GM23338 (cell line): ENCODE data around the gene DLG5. TPM values are rescaled to one million over a fixed set of nuclear protein-coding genes. Genes with fewer than 3 reads are reported as not detected.
A peak's percentile ranks its signal among the peaks of the same experiment; 100 is the strongest.

Experiments used
- ATAC-seq: fragments of 200-7000 bp; cut with Tn5 transposase; 3 replicates; pipeline ENCODE4 v1.9.1; 2020
- DNase-seq: peaks from one replicate; pipeline ENCODE4 v3.0.0-alpha.2; 2015; ENCODE audit warnings: low spot score
- H2AFZ ChIP-seq: fragments of 200-600 bp; sonication (generic); 2 replicates; pipeline ENCODE4 v1.8.0; 2016; ENCODE audit warnings: antibody characterized with exemption, mild to moderate bottlenecking, moderate library complexity
- H3F3A ChIP-seq: fragments of 200-600 bp; sonication (generic); replicated peaks from 2 replicates; pipeline ENCODE4 v1.8.0; 2017; ENCODE audit warnings: antibody characterized with exemption, mixed run types, low read depth
- H3K27ac ChIP-seq: fragments of 200-600 bp; sonication (generic); 2 replicates; pipeline ENCODE4 v1.6.1; 2016; ENCODE audit warnings: low read depth
- H3K27me3 ChIP-seq: fragments of 200-600 bp; sonication (generic); 2 replicates; pipeline ENCODE4 v1.8.0; 2016; ENCODE audit warnings: mild to moderate bottlenecking, mixed run types, moderate library complexity; ENCODE audit not compliant: insufficient read depth
- H3K36me3 ChIP-seq: fragments of 200-600 bp; sonication (generic); 2 replicates; pipeline ENCODE4 v1.8.0; 2016; ENCODE audit warnings: mild to moderate bottlenecking; ENCODE audit not compliant: insufficient read depth
- H3K4me1 ChIP-seq: fragments of 200-600 bp; sonication (generic); 2 replicates; pipeline ENCODE4 v1.8.0; 2016; ENCODE audit warnings: mild to moderate bottlenecking, moderate library complexity; ENCODE audit not compliant: insufficient read depth
- H3K4me2 ChIP-seq: fragments of 200-600 bp; sonication (generic); 2 replicates; pipeline ENCODE4 v1.7.1; 2017; ENCODE audit warnings: mixed run types
- H3K4me3 ChIP-seq: fragments of 200-600 bp; sonication (generic); 2 replicates; pipeline ENCODE4 v1.6.1; 2016; ENCODE audit warnings: mixed run types
- H3K79me2 ChIP-seq: fragments of 200-600 bp; sonication (generic); replicated peaks from 2 replicates; pipeline ENCODE4 v1.8.0; 2017; ENCODE audit warnings: mild to moderate bottlenecking; ENCODE audit not compliant: insufficient read depth
- H3K9me2 ChIP-seq: fragments of 200-600 bp; sonication (generic); 2 replicates; pipeline ENCODE4 v1.8.0; 2017; ENCODE audit not compliant: insufficient read depth
- H4K20me1 ChIP-seq: fragments of 200-600 bp; sonication (generic); replicated peaks from 2 replicates; pipeline ENCODE4 v1.8.0; 2017; ENCODE audit warnings: mild to moderate bottlenecking; ENCODE audit not compliant: insufficient read depth
- H3K27ac Mint-ChIP-seq: 2 replicates; pipeline ENCODE4 v1.8.0; 2020; ENCODE audit warnings: inconsistent platforms, mild to moderate bottlenecking, moderate library complexity, mixed read lengths
- H3K27me3 Mint-ChIP-seq: 3 replicates; pipeline ENCODE4 v1.8.0; 2022; ENCODE audit warnings: low read depth, mild to moderate bottlenecking, moderate library complexity, mixed read lengths, inconsistent platforms; ENCODE audit not compliant: insufficient read depth, poor library complexity
- H3K36me3 Mint-ChIP-seq: 3 replicates; pipeline ENCODE4 v1.8.0; 2021; ENCODE audit warnings: low read depth, mild to moderate bottlenecking, inconsistent platforms, moderate library complexity, mixed read lengths
- H3K4me1 Mint-ChIP-seq: 3 replicates; pipeline ENCODE4 v1.8.0; 2020; ENCODE audit warnings: mild to moderate bottlenecking, inconsistent platforms, mixed read lengths
- H3K4me3 Mint-ChIP-seq: 3 replicates; pipeline ENCODE4 v1.8.0; 2021; ENCODE audit warnings: moderate library complexity, mild to moderate bottlenecking, inconsistent platforms, mixed read lengths
- H3K9me3 Mint-ChIP-seq: 3 replicates; pipeline ENCODE4 v1.8.0; 2020; ENCODE audit warnings: moderate library complexity, mild to moderate bottlenecking, inconsistent platforms, mixed read lengths
- CREB1 ChIP-seq: fragments of 250-450 bp; sonication (Bioruptor Pico); IDR thresholded peaks from 2 replicates; pipeline ENCODE4 v1.5.0; 2020; ENCODE audit warnings: low read depth, mild to moderate bottlenecking, moderate library complexity
- CTCF ChIP-seq, 2 experiments: fragments of 200-600 bp in 1 of 2; sonication (generic) in 1 of 2; conservative IDR thresholded peaks; 2 replicates each; pipeline versions ENCODE4 v1.5.1 to v1.6.1; 2016 to 2017; ENCODE audit warnings: antibody characterized with exemption in 2 of 2, low read depth in 2 of 2, mild to moderate bottlenecking in 2 of 2, moderate library complexity in 1 of 2
- EZH2 ChIP-seq: fragments of 200-600 bp; sonication (generic); IDR thresholded peaks from one replicate; pipeline ENCODE4 v1.8.0; 2017; ENCODE audit warnings: antibody characterized with exemption, mild to moderate bottlenecking, low read depth; ENCODE audit not compliant: unreplicated experiment
- EZH2phosphoT487 ChIP-seq: fragments of 200-600 bp; sonication (generic); IDR thresholded peaks from one replicate; pipeline ENCODE4 v1.8.1; 2018; ENCODE audit warnings: antibody characterized with exemption; ENCODE audit not compliant: unreplicated experiment
- JUNB ChIP-seq: IDR thresholded peaks from one replicate; pipeline ENCODE4 v1.6.1; 2016; ENCODE audit warnings: antibody characterized with exemption; ENCODE audit not compliant: unreplicated experiment
- NANOG ChIP-seq: IDR thresholded peaks from 2 replicates; pipeline ENCODE4 v1.6.1; 2016; ENCODE audit warnings: antibody characterized with exemption, borderline replicate concordance
- POLR2AphosphoS5 ChIP-seq: IDR thresholded peaks from 2 replicates; pipeline ENCODE4 v1.6.1; 2016; ENCODE audit warnings: antibody characterized with exemption, low read depth
- REST ChIP-seq: IDR thresholded peaks from one replicate; pipeline ENCODE4 v1.6.1; 2018; ENCODE audit warnings: antibody characterized with exemption; ENCODE audit not compliant: unreplicated experiment
- STAT1 ChIP-seq: IDR thresholded peaks from one replicate; pipeline ENCODE4 v1.6.1; 2016; ENCODE audit warnings: antibody characterized with exemption; ENCODE audit not compliant: unreplicated experiment
- ZNF114 ChIP-seq: fragments of 250-450 bp; sonication (Bioruptor Pico); IDR thresholded peaks from 2 replicates; pipeline ENCODE4 v1.5.0; 2020; ENCODE audit warnings: mild to moderate bottlenecking, moderate library complexity
- ZNF331 ChIP-seq: fragments of 250-450 bp; sonication (Bioruptor Pico); IDR thresholded peaks from 2 replicates; pipeline ENCODE4 v1.5.0; 2020; ENCODE audit warnings: low read depth, mild to moderate bottlenecking, moderate library complexity
- polyA plus RNA-seq: library from polyadenylated mRNA; unstranded; fragments of >200 nt; fragmentation: Nextera tagmentation; extraction: Ambion mirVana; gene quantifications from 2 replicates; pipeline ENCODE4 v1.2.1, GENCODE V29; 2016
- total RNA-seq: library from RNA; depleted of rRNA; stranded (reverse); fragments of >200 nt; shearing (Covaris generic); gene quantifications from 2 replicates; pipeline ENCODE4 v1.2.3, GENCODE V29; 2014
- TF ChIP-seq, protein P1 (sequence below): IDR thresholded peaks from 2 replicates; pipeline ENCODE4 v1.6.1; 2016; ENCODE audit warnings: antibody characterized with exemption
- TF ChIP-seq, protein P2 (sequence below): fragments of 250-450 bp; sonication (Bioruptor Pico); IDR thresholded peaks from 2 replicates; pipeline ENCODE4 v1.5.0; 2020; ENCODE audit warnings: mild to moderate bottlenecking, moderate library complexity

The DLG5 gene
- total and polyA plus RNA-seq, 2 experiments from 2014 or later, result 7.4 to 66.6 TPM

- H3K27me3 ChIP-seq, result no peaks in the 10 kb centered on the region
- Mint-ChIP-seq H3K36me3 (peaks cover 60% of the 10 kb centered on the region), H3K4me1 (peaks cover 7% of the 10 kb centered on the region), H3K27me3 (peaks cover 2% of the 10 kb centered on the region), H3K4me3 (no peak overlapping the region), H3K27ac (peak overlapping the region; percentile 57), H3K9me3 (no peaks in the 10 kb centered on the region)
- DNase-seq, result no peak
- H4K20me1 ChIP-seq, result no peaks in the 10 kb centered on the region
- H3K4me2 ChIP-seq, result no peak overlapping the region
- TF ChIP-seq REST, result no peak
- TF ChIP-seq ZNF114 (CRISPR knock-in tag), result no peak
- no peak for TF ChIP-seq JUNB
- no peak for TF ChIP-seq STAT1
- no peak for TF ChIP-seq POLR2AphosphoS5
- no peak for TF ChIP-seq ZNF331 (CRISPR knock-in tag)
- no peak for TF ChIP-seq EZH2phosphoT487
- no peak for TF ChIP-seq NANOG
- no peak for TF ChIP-seq CTCF (conservative IDR thresholded peaks at IDR 0.05; ENCODE audit: low read depth in 2 of 2)
- TF ChIP-seq, protein P1, sequence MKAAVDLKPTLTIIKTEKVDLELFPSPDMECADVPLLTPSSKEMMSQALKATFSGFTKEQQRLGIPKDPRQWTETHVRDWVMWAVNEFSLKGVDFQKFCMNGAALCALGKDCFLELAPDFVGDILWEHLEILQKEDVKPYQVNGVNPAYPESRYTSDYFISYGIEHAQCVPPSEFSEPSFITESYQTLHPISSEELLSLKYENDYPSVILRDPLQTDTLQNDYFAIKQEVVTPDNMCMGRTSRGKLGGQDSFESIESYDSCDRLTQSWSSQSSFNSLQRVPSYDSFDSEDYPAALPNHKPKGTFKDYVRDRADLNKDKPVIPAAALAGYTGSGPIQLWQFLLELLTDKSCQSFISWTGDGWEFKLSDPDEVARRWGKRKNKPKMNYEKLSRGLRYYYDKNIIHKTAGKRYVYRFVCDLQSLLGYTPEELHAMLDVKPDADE, result no peak
- TF ChIP-seq EZH2, result no peak
- TF ChIP-seq CREB1 (CRISPR knock-in tag), result no peak
- TF ChIP-seq, protein P2, sequence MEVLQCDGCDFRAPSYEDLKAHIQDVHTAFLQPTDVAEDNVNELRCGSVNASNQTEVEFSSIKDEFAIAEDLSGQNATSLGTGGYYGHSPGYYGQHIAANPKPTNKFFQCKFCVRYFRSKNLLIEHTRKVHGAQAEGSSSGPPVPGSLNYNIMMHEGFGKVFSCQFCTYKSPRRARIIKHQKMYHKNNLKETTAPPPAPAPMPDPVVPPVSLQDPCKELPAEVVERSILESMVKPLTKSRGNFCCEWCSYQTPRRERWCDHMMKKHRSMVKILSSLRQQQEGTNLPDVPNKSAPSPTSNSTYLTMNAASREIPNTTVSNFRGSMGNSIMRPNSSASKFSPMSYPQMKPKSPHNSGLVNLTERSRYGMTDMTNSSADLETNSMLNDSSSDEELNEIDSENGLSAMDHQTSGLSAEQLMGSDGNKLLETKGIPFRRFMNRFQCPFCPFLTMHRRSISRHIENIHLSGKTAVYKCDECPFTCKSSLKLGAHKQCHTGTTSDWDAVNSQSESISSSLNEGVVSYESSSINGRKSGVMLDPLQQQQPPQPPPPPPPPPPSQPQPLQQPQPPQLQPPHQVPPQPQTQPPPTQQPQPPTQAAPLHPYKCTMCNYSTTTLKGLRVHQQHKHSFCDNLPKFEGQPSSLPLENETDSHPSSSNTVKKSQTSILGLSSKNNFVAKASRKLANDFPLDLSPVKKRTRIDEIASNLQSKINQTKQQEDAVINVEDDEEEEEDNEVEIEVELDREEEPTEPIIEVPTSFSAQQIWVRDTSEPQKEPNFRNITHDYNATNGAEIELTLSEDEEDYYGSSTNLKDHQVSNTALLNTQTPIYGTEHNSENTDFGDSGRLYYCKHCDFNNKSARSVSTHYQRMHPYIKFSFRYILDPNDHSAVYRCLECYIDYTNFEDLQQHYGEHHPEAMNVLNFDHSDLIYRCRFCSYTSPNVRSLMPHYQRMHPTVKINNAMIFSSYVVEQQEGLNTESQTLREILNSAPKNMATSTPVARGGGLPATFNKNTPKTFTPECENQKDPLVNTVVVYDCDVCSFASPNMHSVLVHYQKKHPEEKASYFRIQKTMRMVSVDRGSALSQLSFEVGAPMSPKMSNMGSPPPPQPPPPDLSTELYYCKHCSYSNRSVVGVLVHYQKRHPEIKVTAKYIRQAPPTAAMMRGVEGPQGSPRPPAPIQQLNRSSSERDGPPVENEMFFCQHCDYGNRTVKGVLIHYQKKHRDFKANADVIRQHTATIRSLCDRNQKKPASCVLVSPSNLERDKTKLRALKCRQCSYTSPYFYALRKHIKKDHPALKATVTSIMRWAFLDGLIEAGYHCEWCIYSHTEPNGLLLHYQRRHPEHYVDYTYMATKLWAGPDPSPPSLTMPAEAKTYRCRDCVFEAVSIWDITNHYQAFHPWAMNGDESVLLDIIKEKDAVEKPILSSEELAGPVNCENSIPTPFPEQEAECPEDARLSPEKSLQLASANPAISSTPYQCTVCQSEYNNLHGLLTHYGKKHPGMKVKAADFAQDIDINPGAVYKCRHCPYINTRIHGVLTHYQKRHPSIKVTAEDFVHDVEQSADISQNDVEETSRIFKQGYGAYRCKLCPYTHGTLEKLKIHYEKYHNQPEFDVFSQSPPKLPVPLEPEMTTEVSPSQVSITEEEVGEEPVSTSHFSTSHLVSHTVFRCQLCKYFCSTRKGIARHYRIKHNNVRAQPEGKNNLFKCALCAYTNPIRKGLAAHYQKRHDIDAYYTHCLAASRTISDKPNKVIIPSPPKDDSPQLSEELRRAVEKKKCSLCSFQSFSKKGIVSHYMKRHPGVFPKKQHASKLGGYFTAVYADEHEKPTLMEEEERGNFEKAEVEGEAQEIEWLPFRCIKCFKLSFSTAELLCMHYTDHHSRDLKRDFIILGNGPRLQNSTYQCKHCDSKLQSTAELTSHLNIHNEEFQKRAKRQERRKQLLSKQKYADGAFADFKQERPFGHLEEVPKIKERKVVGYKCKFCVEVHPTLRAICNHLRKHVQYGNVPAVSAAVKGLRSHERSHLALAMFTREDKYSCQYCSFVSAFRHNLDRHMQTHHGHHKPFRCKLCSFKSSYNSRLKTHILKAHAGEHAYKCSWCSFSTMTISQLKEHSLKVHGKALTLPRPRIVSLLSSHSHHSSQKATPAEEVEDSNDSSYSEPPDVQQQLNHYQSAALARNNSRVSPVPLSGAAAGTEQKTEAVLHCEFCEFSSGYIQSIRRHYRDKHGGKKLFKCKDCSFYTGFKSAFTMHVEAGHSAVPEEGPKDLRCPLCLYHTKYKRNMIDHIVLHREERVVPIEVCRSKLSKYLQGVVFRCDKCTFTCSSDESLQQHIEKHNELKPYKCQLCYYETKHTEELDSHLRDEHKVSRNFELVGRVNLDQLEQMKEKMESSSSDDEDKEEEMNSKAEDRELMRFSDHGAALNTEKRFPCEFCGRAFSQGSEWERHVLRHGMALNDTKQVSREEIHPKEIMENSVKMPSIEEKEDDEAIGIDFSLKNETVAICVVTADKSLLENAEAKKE (CRISPR knock-in tag), result no peak
- H3K27ac ChIP-seq, result no peak overlapping the region
- no peak for ATAC-seq
- peaks cover 20% of the 10 kb centered on the region; the same call in 1 of the 2 replicates for H3K36me3 ChIP-seq
- no peak overlapping the region for H2AFZ ChIP-seq
- no peak overlapping the region for H3K4me3 ChIP-seq
- H3K4me1 ChIP-seq, result peaks cover 6% of the 10 kb centered on the region
- H3F3A ChIP-seq, result no peaks in the 10 kb centered on the region
- no peaks in the 10 kb centered on the region; the same call in 1 of the 2 replicates for H3K79me2 ChIP-seq
- no peaks in the 10 kb centered on the region for H3K9me2 ChIP-seq
Measured at GRCh38 chr10:77796311-77796915, 130.1 kb downstream of the DLG5 start.
